ENCODE data around the gene STK4.

- TF ChIP-seq CTCF (IDR thresholded peaks at IDR 0.05; ENCODE audit: low read depth, low read length) (no peak), MAX (IDR thresholded peaks at IDR 0.05; ENCODE audit: low read depth, low read length) (no peak)
Measured at GRCh38 chr20:45029884-45030283, 63.6 kb downstream of the STK4 start.

Measured in NB4 (cell line).